Ascending aorta (tissue), 2 donors: ENCODE data around the gene YY1AP1. TPM values are rescaled to one million over a fixed set of nuclear protein-coding genes. Genes with fewer than 3 reads are reported as not detected.
A peak's percentile ranks its signal among the peaks of the same experiment; 100 is the strongest.
"Not testable (repeated sequence)": the region's sequence is repeated elsewhere in the genome, so short reads cannot be mapped to it uniquely, and the experiment has no call there.

Experiments
- DNase-seq, 2 donors: peaks; one replicate each; pipeline ENCODE4 v3.0.0-alpha.2; 2019; ENCODE audit warnings: low spot score in 2 of 2
- H3K27ac ChIP-seq, 2 donors: fragments of 200-600 bp; sonication (generic); one replicate each; pipeline ENCODE4 v1.5.1; 2016 to 2017; ENCODE audit warnings: mild to moderate bottlenecking in 1 of 2
- H3K27me3 ChIP-seq: fragments of 200-600 bp; sonication (generic); one replicate; pipeline ENCODE4 v1.5.1; 2017
- H3K36me3 ChIP-seq, 2 donors: fragments of 200-600 bp; sonication (generic); one replicate each; pipeline ENCODE4 v1.5.1; 2016
- H3K4me1 ChIP-seq, 2 donors: fragments of 200-600 bp; sonication (generic); one replicate each; pipeline ENCODE4 v1.5.1; 2016 to 2017; ENCODE audit warnings: mild to moderate bottlenecking in 1 of 2
- H3K4me3 ChIP-seq, 2 donors: fragments of 200-600 bp; sonication (generic); one replicate each; pipeline ENCODE4 v1.5.1; 2016 to 2017; ENCODE audit warnings: mild to moderate bottlenecking in 1 of 2
- H3K9me3 ChIP-seq, 2 donors: fragments of 200-600 bp; sonication (generic); one replicate each; pipeline ENCODE4 v1.5.1; 2016
- CTCF ChIP-seq, 3 experiments: fragments of 200-600 bp in 2 of 3; fragments of 450-650 bp in 1 of 3; sonication (generic) in 2 of 3; IDR thresholded peaks; one replicate each; pipeline ENCODE4 v1.5.1; 2016 to 2019; ENCODE audit warnings: antibody characterized with exemption in 3 of 3, mild to moderate bottlenecking in 1 of 3, moderate library complexity in 1 of 3
- intact Hi-C: fragments of 100-400 bp; cut with DNase I; formaldehyde crosslinking; loops from one replicate; pipeline ENCODE4 v1.15.1; 2023
- total RNA-seq: library from RNA; depleted of rRNA; stranded (reverse); fragments of >200 nt; gene quantifications from one replicate; pipeline ENCODE4 v1.1.0, GENCODE V29; 2016

Gene YY1AP1
- total RNA-seq, 1 donor from 2014 or later, result 24.2 TPM

DNA sequence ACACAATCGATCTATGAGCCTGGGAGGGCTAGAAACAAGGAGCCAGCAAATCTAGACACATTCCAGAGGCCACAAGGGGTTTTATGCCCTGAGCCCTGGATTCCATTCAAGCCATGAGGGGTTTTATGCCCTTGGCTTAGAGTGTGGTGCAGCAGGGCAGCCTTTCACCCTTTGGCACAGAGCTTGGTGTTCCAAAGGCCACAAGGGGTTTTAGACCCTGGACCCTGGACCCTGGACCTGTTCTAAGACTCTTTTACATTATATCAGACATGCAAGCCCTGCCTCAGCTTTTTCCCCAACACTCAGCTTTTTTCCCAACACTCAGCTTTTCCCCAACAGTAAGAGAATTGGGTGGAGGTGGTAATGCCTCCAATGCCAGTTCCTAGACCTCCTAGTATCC, 65.2 kb downstream of the YY1AP1 start:
- intact Hi-C loops, result no loop called here
- no peak for TF ChIP-seq CTCF (IDR thresholded peaks at IDR 0.05)
- no peak overlapping the region for H3K27ac ChIP-seq
- H3K36me3 ChIP-seq, result no peaks in the 10 kb centered on the region
- H3K4me3 ChIP-seq, result no peak overlapping the region
- no peaks in the 10 kb centered on the region for H3K27me3 ChIP-seq
- no peaks in the 10 kb centered on the region for H3K9me3 ChIP-seq
- H3K4me1 ChIP-seq, result no peaks in the 10 kb centered on the region
- DNase-seq, result no peak

DNA sequence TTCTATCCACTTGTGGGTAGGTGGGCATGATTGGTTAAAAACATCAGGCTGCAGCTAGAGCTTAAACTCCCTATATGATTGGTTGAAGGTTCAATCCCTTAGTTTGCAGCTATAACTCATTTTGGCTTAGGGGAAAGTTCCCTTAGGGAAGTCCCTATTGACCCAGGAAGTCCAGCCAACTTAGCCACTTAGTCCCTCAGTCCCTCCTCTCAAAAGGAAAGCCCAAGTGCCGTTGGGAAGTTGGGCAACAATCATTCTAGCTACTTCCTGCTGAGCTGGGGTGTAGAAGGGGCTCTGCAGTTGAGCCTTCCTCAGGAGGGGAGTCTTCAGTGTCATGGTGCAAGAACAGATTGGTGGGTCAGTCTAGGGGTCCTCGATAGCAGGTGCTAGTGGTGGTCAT, 66.4 kb downstream of the YY1AP1 start:
- H3K36me3 ChIP-seq, result no peaks in the 10 kb centered on the region
- DNase-seq, result no peak
- no peak overlapping the region for H3K27ac ChIP-seq
- intact Hi-C loops, result no loop called here
- no peaks in the 10 kb centered on the region for H3K9me3 ChIP-seq
- H3K4me3 ChIP-seq, result no peak overlapping the region
- TF ChIP-seq CTCF (IDR thresholded peaks at IDR 0.05), result no peak
- H3K27me3 ChIP-seq, result no peaks in the 10 kb centered on the region
- no peaks in the 10 kb centered on the region for H3K4me1 ChIP-seq

GRCh38 chr1:155613226-155613625, 75.3 kb downstream of the YY1AP1 start:
- H3K27ac ChIP-seq, H3K4me1 ChIP-seq, H3K4me3 ChIP-seq, DNase-seq, H3K27me3 ChIP-seq, intact Hi-C loops, H3K9me3 ChIP-seq: not testable (repeated sequence)
- peaks cover 10 to 13% of the 10 kb centered on the region in 2 donors for H3K36me3 ChIP-seq

- H3K4me1 ChIP-seq, H3K27me3 ChIP-seq, H3K9me3 ChIP-seq, H3K27ac ChIP-seq, DNase-seq: not testable (repeated sequence)
- peaks cover 10 to 13% of the 10 kb centered on the region in 2 donors for H3K36me3 ChIP-seq
- peak overlapping the region in 1 of 2 donors; percentile 75 for H3K4me3 ChIP-seq
- intact Hi-C loops, result loop anchor here (1.0 kb wide), 1 partner anchor 286 kb away; no protein-coding TSS in a partner anchor
These were observed 78.3 kb downstream of the YY1AP1 start for GRCh38 chr1:155610257-155610647.

- no peak for TF ChIP-seq CTCF (IDR thresholded peaks at IDR 0.05)
- peaks cover 10 to 13% of the 10 kb centered on the region in 2 donors for H3K36me3 ChIP-seq
- no peaks in the 10 kb centered on the region for H3K27me3 ChIP-seq
- DNase-seq, result peak; percentile 94 to 99
- H3K9me3 ChIP-seq, result no peaks in the 10 kb centered on the region
- peak within 1 kb of the TSS; percentile 61 to 75 for H3K4me3 ChIP-seq
- no peaks in the 10 kb centered on the region for H3K4me1 ChIP-seq
- H3K27ac ChIP-seq, result peak within 1 kb of the TSS; percentile 51 to 68
- intact Hi-C loops, result loop anchor here (1.0 kb wide), 1 partner anchor 285 kb away; no protein-coding TSS in a partner anchor
These were observed 78.9 kb downstream of the YY1AP1 start, which contains the start of gene MSTO1 for GRCh38 chr1:155609515-155610256. TSS of gene MSTO1 (plus strand) at chr1:155610218. CDS start at chr1:155610249, 31 bp downstream.

Other genes starting within 250 kb of the YY1AP1 start
- 16.2 TPM for gene ASH1L, start 126.0 kb downstream of the YY1AP1 start, total RNA-seq
- 8.6 TPM for gene MSTO1, start 78.6 kb downstream of the YY1AP1 start, total RNA-seq
- gene DAP3, start 317 bp upstream of the YY1AP1 start, total RNA-seq, result 47.4 TPM
- gene GON4L, start 168.4 kb upstream of the YY1AP1 start, total RNA-seq, result 19.9 TPM
- 17.7 TPM for gene SYT11, start 170.8 kb upstream of the YY1AP1 start, total RNA-seq
- gene RIT1, start 222.6 kb upstream of the YY1AP1 start, total RNA-seq, result 17.1 TPM
- 101 TPM for gene KHDC4, start 245.6 kb upstream of the YY1AP1 start, total RNA-seq